Activated T-cell treated with anti-CD3 and anti-CD28 coated beads, Interleukin-2, amount 50 U/mL, for 72 hours (primary cell): Measurements from ENCODE around the gene KIF14. TPM values are rescaled to one million over a fixed set of nuclear protein-coding genes. Genes with fewer than 3 reads are reported as not detected.

ENCODE experiments used
- ATAC-seq, 2 donors: fragments of 150-1000 bp; cut with Tn5 transposase; replicated peaks in 1 of 2; 2 replicates each; pipeline ENCODE4 v1.10.0; 2021; ENCODE audit warnings: moderate library complexity in 2 of 2, mild to moderate bottlenecking in 1 of 2
- DNase-seq, 2 donors: peaks; one replicate each; pipeline ENCODE4 v3.0.0; 2021 to 2022; ENCODE audit warnings: mixed read lengths in 1 of 2
- H3K27ac Mint-ChIP-seq: one replicate; pipeline ENCODE4 v1.8.0; 2022; ENCODE audit warnings: mild to moderate bottlenecking, moderate library complexity, mixed read lengths
- H3K27me3 Mint-ChIP-seq: one replicate; pipeline ENCODE4 v1.8.0; 2022; ENCODE audit warnings: low read depth, mixed read lengths
- H3K36me3 Mint-ChIP-seq, 2 donors: one replicate each; pipeline ENCODE4 v1.8.0; 2022; ENCODE audit warnings: mixed read lengths in 2 of 2, mild to moderate bottlenecking in 1 of 2; ENCODE audit not compliant: insufficient read depth in 2 of 2
- H3K4me1 Mint-ChIP-seq: one replicate; pipeline ENCODE4 v1.8.0; 2022; ENCODE audit warnings: low read depth, mixed read lengths
- H3K4me3 Mint-ChIP-seq, 2 donors: one replicate each; pipeline ENCODE4 v1.8.0; 2022; ENCODE audit warnings: mild to moderate bottlenecking in 2 of 2, mixed read lengths in 2 of 2, moderate library complexity in 2 of 2
- H3K9me3 Mint-ChIP-seq, 2 donors: one replicate each; pipeline ENCODE4 v1.8.0; 2022; ENCODE audit warnings: mixed read lengths in 2 of 2
- total RNA-seq, 2 donors: library from RNA; stranded (reverse); gene quantifications; one replicate each; pipeline ENCODE4 v1.2.3, GENCODE V29; 2022

KIF14 gene
- total RNA-seq, 2 donors from 2014 or later = 15.8 to 20.1 TPM

DNA sequence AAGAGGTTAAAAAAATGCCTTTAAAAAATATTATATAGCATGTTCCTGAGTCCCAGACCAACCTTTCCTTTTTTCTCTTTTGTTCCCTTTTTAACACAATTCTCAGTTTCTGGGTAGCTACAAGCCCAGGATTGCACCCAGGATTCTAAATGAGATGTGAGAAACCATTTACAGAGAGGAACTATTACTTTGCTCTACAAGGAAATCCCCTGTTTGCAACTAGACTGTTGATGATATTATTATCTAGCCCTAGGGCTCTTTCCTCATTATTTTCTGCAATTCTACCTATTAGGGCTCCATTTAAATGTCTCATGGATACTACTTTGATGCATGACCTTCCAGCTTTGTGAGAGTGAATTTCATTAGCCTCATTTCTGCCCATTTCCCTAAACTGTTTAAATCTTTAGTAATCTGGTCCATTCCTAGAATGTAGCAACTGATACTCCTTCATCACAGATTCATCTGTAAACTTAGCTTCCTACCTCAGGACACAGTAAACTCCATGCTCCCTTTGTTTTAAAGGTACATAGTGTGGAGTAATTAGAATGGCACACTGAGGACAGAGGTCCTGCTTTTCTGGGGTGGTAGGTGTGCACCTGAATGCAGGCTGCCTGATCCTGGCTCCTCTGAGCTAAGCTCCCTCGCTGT, 7.1 kb upstream of the KIF14 start:
- Mint-ChIP-seq H3K36me3 (no peaks in the 10 kb centered on the region), H3K9me3 (no peaks in the 10 kb centered on the region), H3K27me3 (peaks cover 17% of the 10 kb centered on the region), H3K4me3 (peak overlapping the region; percentile 64 to 88), H3K27ac (peak overlapping the region; percentile 83), H3K4me1 (peaks cover 48% of the 10 kb centered on the region)
- DNase-seq (no peak), ATAC-seq (no peak)

DNA sequence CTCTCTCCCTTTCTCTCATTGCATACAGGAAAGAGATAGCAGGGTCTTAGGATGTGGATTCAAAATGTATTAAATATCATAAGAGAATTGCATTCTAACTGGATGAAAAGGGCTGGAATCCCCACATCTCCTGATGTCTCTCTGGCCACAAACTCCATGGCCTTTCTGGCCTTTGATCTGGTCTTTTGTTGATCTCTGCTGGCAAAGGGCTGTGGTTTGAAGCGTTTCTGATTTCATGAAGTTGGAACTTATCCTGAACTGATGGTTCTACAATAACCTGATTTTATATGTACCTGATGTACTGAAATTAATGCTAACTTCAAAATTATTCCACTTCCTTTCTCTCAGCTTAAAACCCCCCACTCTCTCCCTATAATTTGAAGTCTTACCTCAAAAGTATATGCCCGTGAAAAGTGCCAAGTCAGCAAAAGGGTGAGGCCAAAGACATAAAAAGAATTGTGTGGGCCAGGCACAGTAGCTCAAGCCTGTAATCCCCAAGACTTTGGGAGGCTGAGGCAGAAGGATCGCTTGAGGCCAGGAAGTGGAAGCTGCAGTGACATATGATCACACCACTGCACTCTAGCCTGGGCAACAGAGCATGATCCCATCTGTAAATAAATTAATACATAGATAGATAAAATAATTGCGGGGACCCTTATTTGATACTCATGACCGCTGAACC, 6.4 kb upstream of the KIF14 start:
- Mint-ChIP-seq H3K27ac (no peak overlapping the region), H3K9me3 (no peaks in the 10 kb centered on the region), H3K36me3 (no peaks in the 10 kb centered on the region), H3K4me3 (peak overlapping the region in 1 of 2 donors; percentile 52), H3K4me1 (peaks cover 48% of the 10 kb centered on the region), H3K27me3 (peaks cover 17% of the 10 kb centered on the region)
- DNase-seq (no peak), ATAC-seq (no peak)

DNA sequence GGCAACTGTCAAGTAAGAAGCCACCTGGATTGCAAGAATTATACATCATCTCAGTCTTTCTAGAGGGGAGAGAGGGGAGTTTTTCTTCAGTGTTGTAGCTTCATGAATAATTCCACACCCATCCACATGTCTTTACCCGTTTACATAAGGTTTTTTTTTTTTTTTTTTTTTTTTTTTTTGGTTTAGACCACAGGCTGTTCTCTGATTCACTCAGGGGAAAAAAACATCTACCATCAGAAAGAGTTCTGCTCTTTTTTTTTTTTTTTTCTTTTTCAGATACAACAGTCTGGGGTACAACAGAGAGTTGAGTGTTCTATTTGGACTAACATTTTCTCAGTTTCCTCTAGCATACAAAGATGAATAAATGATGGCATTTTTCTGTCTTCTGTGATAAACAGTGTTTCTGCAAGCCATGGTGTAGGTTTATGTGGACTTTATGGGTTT, 4.9 kb upstream of the KIF14 start:
- Mint-ChIP-seq H3K36me3 (no peaks in the 10 kb centered on the region), H3K9me3 (no peaks in the 10 kb centered on the region), H3K4me1 (peaks cover 57% of the 10 kb centered on the region), H3K27me3 (peaks cover 17% of the 10 kb centered on the region), H3K27ac (peak overlapping the region; percentile 100), H3K4me3 (peak overlapping the region; percentile 31 to 41)
- ATAC-seq (peak; percentile 67 to 72), DNase-seq (no peak)

DNA sequence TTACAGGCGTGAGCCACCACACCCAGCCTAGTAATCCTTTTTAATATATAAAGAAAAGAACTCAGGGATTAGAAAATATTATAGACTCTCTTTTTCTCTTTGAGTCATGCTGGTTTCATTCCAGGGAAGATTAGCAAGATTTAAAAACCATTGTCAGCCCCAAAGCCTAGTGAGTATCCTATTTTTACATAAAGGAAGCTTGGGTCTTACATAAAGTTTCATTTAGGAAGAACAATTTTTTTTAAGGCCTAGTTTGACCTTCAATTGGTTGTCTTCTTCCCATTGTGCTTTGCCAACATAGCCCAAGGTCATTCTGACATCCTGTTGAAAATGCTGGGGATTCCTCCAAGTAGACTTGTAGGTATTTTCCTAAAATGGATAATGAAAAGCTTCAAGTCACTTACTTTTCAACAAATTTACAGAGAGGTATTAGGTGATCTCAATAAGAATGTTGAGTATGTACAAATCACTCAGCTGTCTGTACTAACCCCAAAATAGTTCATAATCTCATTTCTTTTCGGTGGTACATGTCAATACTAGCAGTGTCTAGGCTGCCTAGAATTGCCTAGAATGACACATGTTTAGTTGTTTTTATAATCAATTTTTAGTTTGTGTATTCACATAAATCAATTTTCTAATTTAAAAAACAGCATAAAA, 4.3 kb upstream of the KIF14 start:
- peaks cover 61% of the 10 kb centered on the region for H3K4me1 Mint-ChIP-seq
- no peaks in the 10 kb centered on the region for H3K36me3 Mint-ChIP-seq
- H3K4me3 Mint-ChIP-seq = peak overlapping the region; percentile 31 to 41
- no peak for DNase-seq
- peak; percentile 4 to 15 for ATAC-seq
- H3K27ac Mint-ChIP-seq = peak overlapping the region; percentile 100
- peaks cover 14% of the 10 kb centered on the region for H3K27me3 Mint-ChIP-seq
- no peaks in the 10 kb centered on the region for H3K9me3 Mint-ChIP-seq

DNA sequence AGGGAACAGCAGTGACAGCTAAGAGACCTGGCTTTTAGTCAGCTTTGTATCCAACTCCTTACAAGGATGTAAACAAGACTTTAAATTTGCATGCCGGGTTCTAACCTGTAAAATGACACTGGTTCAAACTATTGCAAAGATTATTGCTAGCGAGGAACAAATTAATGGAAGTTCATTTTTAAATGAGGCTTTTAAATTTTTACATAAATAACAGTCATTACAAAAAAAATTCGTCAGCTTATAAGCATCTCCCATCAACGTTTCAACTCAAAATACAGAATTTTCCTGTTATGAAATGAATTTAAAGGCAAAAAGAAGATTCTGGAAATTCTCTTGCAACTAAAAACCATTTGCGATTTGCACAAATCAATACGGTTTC, 668 bp downstream of the KIF14 start:
- Mint-ChIP-seq H3K9me3 (no peaks in the 10 kb centered on the region), H3K27ac (peak overlapping the region; percentile 89), H3K4me1 (peaks cover 43% of the 10 kb centered on the region), H3K36me3 (peaks cover 0 to 12% of the 10 kb centered on the region in 2 donors), H3K4me3 (peak overlapping the region; percentile 96 to 97), H3K27me3 (no peaks in the 10 kb centered on the region)
- ATAC-seq (no peak), DNase-seq (no peak)

DNA sequence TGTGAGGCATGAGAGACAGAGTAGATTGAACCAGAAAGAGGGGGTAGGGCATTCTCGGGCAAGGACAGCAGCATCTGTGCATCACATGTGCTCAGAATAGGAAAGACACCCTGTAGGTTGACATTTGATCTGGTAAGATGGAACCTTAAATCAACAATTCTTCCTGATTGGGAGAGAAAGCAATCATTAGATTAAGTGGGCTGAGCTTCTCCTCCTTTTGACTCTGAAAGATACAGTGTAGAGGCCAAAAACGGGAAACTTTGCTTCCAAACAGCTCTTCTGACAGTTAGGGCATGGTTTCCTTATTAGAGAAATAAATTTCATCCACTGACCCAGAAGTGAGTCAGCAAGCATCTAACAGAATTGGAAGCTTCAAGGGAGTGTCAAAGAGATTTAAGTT, 9.7 kb downstream of the KIF14 start:
- DNase-seq (no peak), ATAC-seq (no peak)
- H3K9me3 Mint-ChIP-seq = no peaks in the 10 kb centered on the region
- H3K36me3 Mint-ChIP-seq = peaks cover 6 to 15% of the 10 kb centered on the region in 2 donors
- H3K27me3 Mint-ChIP-seq = no peaks in the 10 kb centered on the region
- H3K27ac Mint-ChIP-seq = no peak overlapping the region
- H3K4me3 Mint-ChIP-seq = no peak overlapping the region
- no peaks in the 10 kb centered on the region for H3K4me1 Mint-ChIP-seq

DNA sequence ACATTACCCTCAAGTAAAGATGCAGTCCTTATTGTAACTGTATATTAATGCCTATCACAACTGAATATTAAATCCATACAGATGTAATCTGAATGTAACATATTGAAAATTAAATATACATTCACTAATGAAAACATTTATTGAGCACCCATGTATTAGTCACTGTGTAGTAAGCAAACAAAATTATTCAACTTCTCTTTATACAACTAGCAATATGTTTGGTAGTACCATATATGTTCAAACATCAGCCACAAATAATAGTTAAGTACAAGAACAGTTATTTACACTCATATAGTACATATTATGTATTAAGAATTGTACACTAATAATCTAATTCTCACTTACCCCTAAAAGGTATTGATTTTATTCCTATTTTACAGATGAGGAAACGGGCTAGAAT, 17.9 kb downstream of the KIF14 start:
- DNase-seq (no peak), ATAC-seq (no peak)
- Mint-ChIP-seq H3K9me3 (no peaks in the 10 kb centered on the region), H3K36me3 (peaks cover 7 to 15% of the 10 kb centered on the region in 2 donors), H3K4me3 (no peak overlapping the region), H3K4me1 (no peaks in the 10 kb centered on the region), H3K27ac (no peak overlapping the region), H3K27me3 (no peaks in the 10 kb centered on the region)

DNA sequence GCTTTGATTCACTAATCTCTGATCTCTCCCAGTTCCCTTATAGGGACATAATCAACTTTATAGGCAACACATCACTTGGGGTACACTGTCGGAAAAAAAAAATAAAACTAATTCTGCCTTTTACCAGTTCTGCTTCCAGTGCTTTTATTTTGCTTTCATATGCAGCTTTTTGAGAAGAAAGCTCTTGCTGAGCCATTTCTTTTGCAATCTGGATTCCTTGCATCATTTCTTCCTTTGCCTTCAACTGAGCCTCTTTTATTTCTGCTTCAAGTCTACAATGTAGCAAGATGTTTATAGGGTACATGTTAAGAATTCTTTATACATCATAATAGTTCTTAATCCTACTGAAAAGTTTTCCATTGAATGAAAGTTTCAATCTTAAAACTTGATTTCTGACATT, 30.6 kb downstream of the KIF14 start:
- H3K9me3 Mint-ChIP-seq = no peaks in the 10 kb centered on the region
- H3K4me3 Mint-ChIP-seq = no peak overlapping the region
- DNase-seq (no peak), ATAC-seq (no peak)
- H3K4me1 Mint-ChIP-seq = no peaks in the 10 kb centered on the region
- H3K27me3 Mint-ChIP-seq = no peaks in the 10 kb centered on the region
- peak overlapping the region; percentile 46 for H3K27ac Mint-ChIP-seq
- peaks cover 0 to 23% of the 10 kb centered on the region in 2 donors for H3K36me3 Mint-ChIP-seq

DNA sequence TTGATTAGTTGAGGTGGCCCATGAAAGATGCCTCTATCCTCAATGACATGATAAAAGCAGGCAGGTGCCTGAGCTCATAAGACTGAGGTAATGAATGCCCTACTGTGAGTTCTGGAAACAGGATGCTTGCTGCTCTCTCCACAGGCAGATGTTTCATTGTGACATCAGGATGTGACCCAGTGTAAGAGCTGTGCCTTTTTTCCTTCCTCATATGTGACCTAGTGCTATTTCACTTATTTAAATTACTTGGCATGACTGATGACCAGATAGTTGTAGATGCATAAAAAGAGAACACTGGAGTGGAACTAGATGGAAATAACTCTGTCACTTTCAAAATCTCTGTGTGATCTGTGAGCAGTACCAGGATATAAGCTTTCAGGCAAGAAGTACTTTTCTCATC, 31.9 kb downstream of the KIF14 start:
- Mint-ChIP-seq H3K27ac (no peak overlapping the region), H3K27me3 (no peaks in the 10 kb centered on the region), H3K4me3 (no peak overlapping the region), H3K4me1 (no peaks in the 10 kb centered on the region), H3K36me3 (peaks cover 2 to 32% of the 10 kb centered on the region in 2 donors), H3K9me3 (no peaks in the 10 kb centered on the region)
- ATAC-seq = peak in 1 of 2 donors; percentile 26
- DNase-seq = no peak

DNA sequence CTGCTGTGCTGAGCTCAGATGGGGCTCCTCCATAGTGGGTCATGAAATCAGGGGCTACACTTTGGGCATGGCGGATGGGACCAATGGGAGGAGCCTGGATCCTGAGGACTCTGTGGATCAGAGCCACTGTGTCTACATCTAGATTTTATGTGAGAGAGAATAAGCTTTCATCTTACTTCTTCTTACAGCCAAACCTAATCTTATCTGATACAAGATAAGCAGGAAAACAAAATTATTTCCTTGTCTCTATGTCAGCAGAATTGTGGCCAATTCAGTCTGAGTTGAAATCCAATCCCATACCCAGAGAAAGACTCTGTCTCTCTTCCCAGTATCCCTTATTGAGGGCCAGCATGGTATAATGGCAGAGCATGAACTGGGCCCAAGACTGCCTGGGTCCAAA, 56.2 kb downstream of the KIF14 start:
- peaks cover 12% of the 10 kb centered on the region for H3K4me1 Mint-ChIP-seq
- no peak overlapping the region for H3K27ac Mint-ChIP-seq
- H3K4me3 Mint-ChIP-seq = no peak overlapping the region
- peaks cover 0 to 3% of the 10 kb centered on the region in 2 donors for H3K36me3 Mint-ChIP-seq
- DNase-seq = no peak
- no peaks in the 10 kb centered on the region for H3K27me3 Mint-ChIP-seq
- H3K9me3 Mint-ChIP-seq = no peaks in the 10 kb centered on the region
- ATAC-seq = no peak

DNA sequence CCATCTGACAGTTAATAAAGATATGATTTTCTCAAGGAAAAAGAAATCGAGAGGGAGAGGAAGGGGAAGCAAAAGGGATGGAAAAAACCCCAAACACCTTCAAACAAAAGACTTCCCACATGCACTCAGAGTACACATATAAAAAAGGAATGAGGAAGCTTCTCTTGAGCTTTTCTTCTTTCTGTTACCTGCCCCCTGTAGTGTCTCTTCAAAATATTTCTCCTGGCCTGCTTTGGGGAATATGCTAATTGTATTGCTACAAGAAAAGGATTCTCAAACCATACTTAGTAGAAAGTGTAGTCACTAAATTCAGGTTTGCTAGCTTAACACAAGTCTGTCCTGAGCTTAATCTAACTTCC, 58.7 kb downstream of the KIF14 start:
- ATAC-seq (peak in 1 of 2 donors; percentile 20), DNase-seq (no peak)
- H3K36me3 Mint-ChIP-seq = peaks cover 1 to 3% of the 10 kb centered on the region in 2 donors
- no peaks in the 10 kb centered on the region for H3K9me3 Mint-ChIP-seq
- H3K4me3 Mint-ChIP-seq = peak overlapping the region in 1 of 2 donors; percentile 29
- H3K4me1 Mint-ChIP-seq = peaks cover 12% of the 10 kb centered on the region
- no peaks in the 10 kb centered on the region for H3K27me3 Mint-ChIP-seq
- peak overlapping the region; percentile 46 for H3K27ac Mint-ChIP-seq

DNA sequence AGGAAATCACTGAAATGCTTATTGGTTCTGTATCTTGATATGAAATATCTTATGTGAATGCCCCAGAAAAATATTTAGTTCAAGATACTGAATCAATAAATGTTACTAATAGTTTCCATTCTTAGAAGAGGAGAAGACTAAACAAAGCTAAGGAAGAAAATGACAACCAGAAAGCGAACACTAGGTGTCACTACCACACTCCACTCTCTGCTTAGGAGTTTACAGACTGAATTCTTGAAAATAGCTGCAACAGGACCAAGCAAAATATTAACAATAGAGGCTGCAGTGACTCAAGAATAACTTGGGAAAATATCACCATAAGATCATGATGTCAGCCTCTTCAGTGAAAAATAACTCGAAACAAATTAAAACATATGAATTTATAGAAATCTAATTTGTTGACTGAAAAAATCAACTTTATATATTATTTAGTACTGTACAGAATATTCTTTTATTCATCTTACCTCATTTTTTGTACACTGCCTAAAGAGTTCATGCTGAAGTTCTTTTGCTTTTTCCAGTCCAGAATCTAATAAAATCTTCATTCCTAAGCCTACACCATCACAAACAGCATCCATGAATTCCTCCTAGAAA, 61.6 kb downstream of the KIF14 start:
- H3K27me3 Mint-ChIP-seq = no peaks in the 10 kb centered on the region
- H3K4me1 Mint-ChIP-seq = peaks cover 12% of the 10 kb centered on the region
- H3K27ac Mint-ChIP-seq = no peak overlapping the region
- no peaks in the 10 kb centered on the region for H3K9me3 Mint-ChIP-seq
- ATAC-seq = no peak
- peaks cover 0 to 1% of the 10 kb centered on the region in 2 donors for H3K36me3 Mint-ChIP-seq
- H3K4me3 Mint-ChIP-seq = no peak overlapping the region
- DNase-seq = peak in 1 of 2 donors; percentile 7

DNA sequence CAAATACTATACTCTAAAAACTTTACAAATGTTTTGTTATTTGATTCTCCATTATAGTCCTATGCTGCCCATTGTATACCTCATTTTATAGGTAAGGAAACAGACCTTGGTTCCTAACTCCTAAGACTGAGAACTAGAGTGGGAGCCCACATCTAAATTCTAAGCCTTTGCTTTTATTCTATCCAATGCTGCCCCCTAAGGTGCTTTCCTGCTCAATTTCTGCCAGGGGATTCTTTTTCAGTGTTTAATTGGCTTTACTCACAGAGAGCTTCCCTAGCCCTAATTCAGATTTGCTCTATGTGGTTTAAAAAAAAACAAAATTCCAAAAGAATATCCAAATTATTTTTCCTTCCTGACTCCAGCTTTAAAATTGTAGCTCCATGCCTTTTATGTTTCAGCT, 64.5 kb downstream of the KIF14 start:
- ATAC-seq (no peak), DNase-seq (no peak)
- Mint-ChIP-seq H3K27ac (no peak overlapping the region), H3K36me3 (peaks cover 5% of the 10 kb centered on the region in 2 donors), H3K27me3 (no peaks in the 10 kb centered on the region), H3K4me1 (no peaks in the 10 kb centered on the region), H3K9me3 (no peaks in the 10 kb centered on the region), H3K4me3 (no peak overlapping the region)
